Activated T-helper 1 cell treated with anti-CD3 and anti-CD28 coated beads, Interleukin-12 subunit alpha, Interleukin-12 subunit beta, Interleukin-2, Interleukin-4 antibody, amounts not matched to agents 30 ng/mL and 10 ng/mL and 1 ng/mL, durations not matched to agents 14 hours and 24 hours and 36 hours (primary cell): ENCODE measurements around the gene C2orf72. TPM values are rescaled to one million over a fixed set of nuclear protein-coding genes. Genes with fewer than 3 reads are reported as not detected.

ENCODE experiments used
- DNase-seq: peaks from one replicate; pipeline ENCODE4 v3.0.0; 2021; ENCODE audit warnings: low spot score
- H3K27ac Mint-ChIP-seq: one replicate; pipeline ENCODE4 v1.8.0; 2021; ENCODE audit warnings: mild to moderate bottlenecking, mixed read lengths
- H3K27me3 Mint-ChIP-seq: one replicate; pipeline ENCODE4 v1.8.0; 2022; ENCODE audit warnings: mild to moderate bottlenecking, moderate library complexity, mixed read lengths; ENCODE audit not compliant: insufficient read depth
- H3K36me3 Mint-ChIP-seq: one replicate; pipeline ENCODE4 v1.8.0; 2021; ENCODE audit warnings: low read depth, mixed read lengths
- H3K4me1 Mint-ChIP-seq: one replicate; pipeline ENCODE4 v1.8.0; 2021; ENCODE audit warnings: low read depth, mixed read lengths
- H3K4me3 Mint-ChIP-seq: one replicate; pipeline ENCODE4 v1.8.0; 2021; ENCODE audit warnings: mild to moderate bottlenecking, moderate library complexity, mixed read lengths
- H3K9me3 Mint-ChIP-seq: one replicate; pipeline ENCODE4 v1.8.0; 2021; ENCODE audit warnings: mixed read lengths
- intact Hi-C: fragments of 100-400 bp; cut with micrococcal nuclease; formaldehyde crosslinking; loops from one replicate; pipeline ENCODE4 v1.15.1; 2024
- total RNA-seq: library from RNA; stranded (reverse); gene quantifications from 2 replicates; pipeline ENCODE4 v1.2.3, GENCODE V29; 2022

The C2orf72 gene
- total RNA-seq, 1 donor from 2014 or later = not detected

GRCh38 chr2:231039294-231039664 is 2.0 kb downstream of the C2orf72 start:
- no peaks in the 10 kb centered on the region for H3K4me1 Mint-ChIP-seq
- peaks cover 2% of the 10 kb centered on the region for H3K36me3 Mint-ChIP-seq
- no peak overlapping the region for H3K4me3 Mint-ChIP-seq
- H3K9me3 Mint-ChIP-seq = no peaks in the 10 kb centered on the region
- H3K27ac Mint-ChIP-seq = no peak overlapping the region
- peaks cover 65% of the 10 kb centered on the region for H3K27me3 Mint-ChIP-seq
- DNase-seq = no peak
- intact Hi-C loops = no loop called here

GRCh38 chr2:231039821-231040364 is 2.6 kb downstream of the C2orf72 start:
- no peaks in the 10 kb centered on the region for H3K4me1 Mint-ChIP-seq
- peaks cover 59% of the 10 kb centered on the region for H3K27me3 Mint-ChIP-seq
- DNase-seq = no peak
- no peak overlapping the region for H3K27ac Mint-ChIP-seq
- no peak overlapping the region for H3K4me3 Mint-ChIP-seq
- intact Hi-C loops = no loop called here
- no peaks in the 10 kb centered on the region for H3K9me3 Mint-ChIP-seq
- H3K36me3 Mint-ChIP-seq = peaks cover 2% of the 10 kb centered on the region

DNA sequence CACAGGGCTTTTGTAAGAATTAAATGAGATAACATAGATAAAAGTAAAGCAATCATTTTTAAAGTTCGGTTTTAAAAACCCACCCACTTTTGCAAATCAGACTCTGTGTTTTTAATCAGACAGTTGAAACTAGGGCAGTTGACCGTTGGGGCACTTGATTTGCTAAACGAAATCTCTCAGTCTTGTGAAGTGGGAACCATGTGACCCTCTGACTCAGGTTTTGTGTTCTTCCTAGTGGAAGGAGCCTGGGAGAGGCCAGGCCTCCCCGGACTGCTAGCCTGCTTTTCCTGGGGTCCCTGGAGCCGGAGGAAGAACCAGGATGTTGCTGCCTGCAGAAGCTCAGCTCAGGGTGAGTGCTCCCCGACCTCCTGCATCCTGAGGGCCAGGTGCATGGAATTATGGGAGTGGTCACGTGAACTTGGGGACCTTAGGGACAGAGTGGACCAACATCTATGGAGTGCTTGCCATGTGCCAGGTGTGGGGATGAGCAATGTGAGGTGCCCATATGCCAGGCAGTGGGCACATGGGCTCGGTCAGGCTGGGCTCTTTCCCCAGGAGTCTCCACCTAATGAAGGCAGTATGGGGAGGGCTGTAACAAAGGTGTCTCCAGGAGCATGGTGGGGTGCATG is 3.9 kb downstream of the C2orf72 start:
- Mint-ChIP-seq H3K27me3 (peaks cover 48% of the 10 kb centered on the region), H3K4me1 (no peaks in the 10 kb centered on the region), H3K36me3 (peaks cover 2% of the 10 kb centered on the region), H3K27ac (no peak overlapping the region), H3K9me3 (no peaks in the 10 kb centered on the region), H3K4me3 (no peak overlapping the region)
- no peak for DNase-seq
- intact Hi-C loops = no loop called here

DNA sequence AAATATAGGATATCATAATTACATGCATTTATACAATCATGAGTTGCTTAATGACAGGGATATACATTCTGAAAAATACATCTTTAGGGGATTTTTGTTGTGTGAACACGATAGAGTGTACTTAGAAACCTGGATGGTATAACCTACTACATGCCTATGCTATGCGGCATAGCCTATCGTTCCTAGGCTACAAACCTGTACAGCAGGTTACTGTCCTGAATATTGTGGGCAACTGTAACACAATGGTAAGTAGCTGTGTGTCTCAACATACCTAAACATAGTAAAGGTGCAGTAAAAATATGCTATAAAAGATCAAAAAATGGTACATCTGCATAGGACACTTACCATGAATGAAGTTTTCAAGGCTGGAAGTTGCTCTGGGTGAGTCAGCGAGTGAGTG is 6.5 kb downstream of the C2orf72 start:
- intact Hi-C loops = no loop called here
- H3K27ac Mint-ChIP-seq = no peak overlapping the region
- peaks cover 31% of the 10 kb centered on the region for H3K27me3 Mint-ChIP-seq
- no peaks in the 10 kb centered on the region for H3K4me1 Mint-ChIP-seq
- no peak overlapping the region for H3K4me3 Mint-ChIP-seq
- H3K9me3 Mint-ChIP-seq = no peaks in the 10 kb centered on the region
- DNase-seq = no peak
- H3K36me3 Mint-ChIP-seq = peaks cover 2% of the 10 kb centered on the region

GRCh38 chr2:231046916-231047273 is 9.6 kb downstream of the C2orf72 start:
- Mint-ChIP-seq H3K4me1 (no peaks in the 10 kb centered on the region), H3K9me3 (no peaks in the 10 kb centered on the region), H3K36me3 (no peaks in the 10 kb centered on the region), H3K27me3 (peaks cover 23% of the 10 kb centered on the region), H3K27ac (no peak overlapping the region), H3K4me3 (no peak overlapping the region)
- intact Hi-C loops = no loop called here
- DNase-seq = no peak

- H3K36me3 Mint-ChIP-seq = no peaks in the 10 kb centered on the region
- DNase-seq = no peak
- peaks cover 4% of the 10 kb centered on the region for H3K4me1 Mint-ChIP-seq
- H3K9me3 Mint-ChIP-seq = no peaks in the 10 kb centered on the region
- intact Hi-C loops = no loop called here
- H3K27me3 Mint-ChIP-seq = peaks cover 22% of the 10 kb centered on the region
- no peak overlapping the region for H3K27ac Mint-ChIP-seq
- H3K4me3 Mint-ChIP-seq = no peak overlapping the region
Measured at GRCh38 chr2:231047274-231047922, 10.1 kb downstream of the C2orf72 start.

DNA sequence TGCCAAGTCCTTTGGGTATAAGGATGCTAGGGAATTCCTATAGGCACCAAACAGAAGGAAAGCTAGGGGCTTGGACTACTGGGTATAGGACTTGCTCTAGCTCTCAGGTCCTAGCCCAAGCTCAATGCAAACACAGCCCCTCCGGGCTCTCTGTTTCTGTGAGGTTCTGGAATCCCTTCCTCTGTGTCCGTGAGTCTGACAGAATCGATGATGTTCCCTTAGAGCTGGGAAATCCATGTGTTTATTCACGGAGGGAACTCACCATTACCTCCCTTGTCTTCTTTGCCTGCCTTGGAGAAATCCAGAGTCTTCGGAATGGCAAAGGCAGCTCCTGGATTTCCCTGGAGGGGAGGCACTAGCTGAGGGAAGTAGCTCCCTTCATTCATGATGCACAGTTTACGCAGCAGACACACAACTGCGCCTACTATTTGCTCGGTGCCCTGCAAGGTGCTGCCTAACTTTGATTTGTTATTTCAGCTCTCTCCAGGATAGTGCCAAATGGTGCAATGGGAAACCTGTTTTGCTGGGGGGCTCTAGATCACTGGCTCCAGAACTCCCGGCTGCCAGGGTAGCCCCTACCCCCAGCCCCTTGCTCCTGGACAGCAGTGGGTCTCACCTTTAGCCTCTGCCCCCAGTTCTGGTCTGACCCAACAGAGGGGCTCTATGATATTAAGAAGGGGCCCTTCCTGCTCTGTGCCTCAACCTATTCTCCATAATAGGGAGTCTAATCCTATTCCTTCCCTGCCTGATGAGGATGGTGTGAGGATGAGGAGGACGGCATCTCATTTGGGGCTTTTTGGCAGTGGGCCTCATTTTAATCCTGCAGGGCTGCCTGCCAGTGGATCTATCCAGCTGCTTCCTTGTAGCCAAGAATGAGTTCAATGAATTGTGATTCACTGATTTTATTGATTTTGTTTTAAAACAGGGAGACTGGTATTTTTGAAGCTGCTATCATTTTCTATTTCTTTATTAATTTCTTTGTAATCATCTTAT is 10.9 kb downstream of the C2orf72 start:
- Mint-ChIP-seq H3K9me3 (no peaks in the 10 kb centered on the region), H3K4me1 (peaks cover 12% of the 10 kb centered on the region), H3K4me3 (no peak overlapping the region), H3K36me3 (no peaks in the 10 kb centered on the region), H3K27ac (no peak overlapping the region), H3K27me3 (peaks cover 18% of the 10 kb centered on the region)
- no peak for DNase-seq
- intact Hi-C loops = no loop called here

GRCh38 chr2:231049286-231050017 is 12.1 kb downstream of the C2orf72 start:
- intact Hi-C loops = loop anchor here (5.0 kb wide), 1 partner anchor 62 kb away; no protein-coding TSS in a partner anchor
- DNase-seq = no peak
- Mint-ChIP-seq H3K9me3 (no peaks in the 10 kb centered on the region), H3K4me1 (peaks cover 23% of the 10 kb centered on the region), H3K4me3 (no peak overlapping the region), H3K27ac (no peak overlapping the region), H3K36me3 (no peaks in the 10 kb centered on the region), H3K27me3 (peaks cover 15% of the 10 kb centered on the region)

DNA sequence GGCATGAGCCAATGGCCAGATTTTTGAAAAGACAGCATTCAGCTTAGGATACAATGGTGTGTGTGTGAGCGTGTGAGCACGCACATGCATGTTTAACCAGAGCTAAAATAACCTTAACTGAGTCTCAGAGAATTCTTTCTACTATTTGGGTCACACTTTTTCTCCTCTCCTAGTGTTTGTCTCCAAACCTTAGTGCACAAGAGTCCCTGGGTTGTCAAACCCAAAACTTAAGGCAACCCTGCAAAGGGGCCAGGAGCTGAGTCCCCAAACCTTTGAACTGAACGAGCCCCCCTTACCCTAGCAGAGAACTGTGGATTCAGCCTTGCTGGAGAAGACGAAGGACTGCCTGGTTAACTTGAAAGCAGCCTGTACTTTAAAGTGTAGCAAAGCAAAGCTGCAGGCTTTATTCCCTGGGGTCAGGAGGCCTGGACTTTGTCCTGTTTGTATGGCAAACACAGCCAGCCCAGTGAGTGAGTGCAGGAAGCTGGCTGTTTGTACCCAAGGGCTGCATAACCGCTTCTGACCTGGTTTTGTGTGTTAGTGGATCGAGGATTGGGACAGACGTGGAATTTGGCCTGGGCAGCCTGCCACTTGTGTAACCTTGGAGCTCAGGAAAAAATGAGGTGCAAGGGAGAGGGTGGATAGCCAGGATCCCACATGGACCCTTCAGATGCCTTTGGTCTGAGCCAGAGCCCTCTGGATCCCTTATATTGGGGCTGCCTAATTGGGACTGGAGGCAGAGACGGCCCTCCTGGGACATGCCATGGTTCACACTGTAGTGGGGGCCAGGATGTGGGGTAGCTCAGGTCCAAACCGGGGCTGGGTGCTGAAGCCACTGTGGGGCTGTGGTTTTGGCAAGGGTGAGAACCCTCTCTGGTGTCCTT is 12.9 kb downstream of the C2orf72 start:
- Mint-ChIP-seq H3K4me3 (no peak overlapping the region), H3K27ac (no peak overlapping the region), H3K9me3 (no peaks in the 10 kb centered on the region)

DNA sequence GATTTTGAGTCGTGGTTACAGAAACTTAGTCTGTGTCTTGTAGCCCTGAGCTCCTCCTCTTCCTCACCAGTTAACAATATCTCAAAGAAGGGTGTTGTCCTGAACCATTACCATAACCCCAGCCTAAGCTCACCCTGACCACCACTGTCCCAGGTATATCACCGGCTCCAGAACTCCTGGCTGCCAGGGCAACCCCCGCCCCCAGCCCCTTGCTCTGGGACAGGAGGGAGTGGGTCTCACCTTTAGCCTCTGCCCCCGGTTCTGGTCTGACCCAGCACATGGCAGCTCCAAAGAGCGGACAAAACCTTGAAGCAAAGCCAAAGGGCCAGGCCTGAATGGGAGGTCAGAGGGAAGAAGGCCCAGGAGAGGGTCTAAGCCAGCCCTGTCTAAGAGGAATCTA is 13.8 kb downstream of the C2orf72 start:
- no peaks in the 10 kb centered on the region for H3K9me3 Mint-ChIP-seq
- no peaks in the 10 kb centered on the region for H3K36me3 Mint-ChIP-seq
- no peak overlapping the region for H3K27ac Mint-ChIP-seq
- no peak for DNase-seq
- intact Hi-C loops = loop anchor here (5.0 kb wide), 1 partner anchor 64 kb away; no protein-coding TSS in a partner anchor
- H3K4me1 Mint-ChIP-seq = peaks cover 23% of the 10 kb centered on the region
- no peak overlapping the region for H3K4me3 Mint-ChIP-seq
- H3K27me3 Mint-ChIP-seq = peaks cover 15% of the 10 kb centered on the region

More for the DNA sequence above, 12.9 kb downstream of the C2orf72 start:
- DNase-seq = no peak
- intact Hi-C loops = loop anchor here (5.0 kb wide), 1 partner anchor 63 kb away; no protein-coding TSS in a partner anchor
- no peaks in the 10 kb centered on the region for H3K36me3 Mint-ChIP-seq
- H3K4me1 Mint-ChIP-seq = peaks cover 23% of the 10 kb centered on the region
- peaks cover 15% of the 10 kb centered on the region for H3K27me3 Mint-ChIP-seq

DNA sequence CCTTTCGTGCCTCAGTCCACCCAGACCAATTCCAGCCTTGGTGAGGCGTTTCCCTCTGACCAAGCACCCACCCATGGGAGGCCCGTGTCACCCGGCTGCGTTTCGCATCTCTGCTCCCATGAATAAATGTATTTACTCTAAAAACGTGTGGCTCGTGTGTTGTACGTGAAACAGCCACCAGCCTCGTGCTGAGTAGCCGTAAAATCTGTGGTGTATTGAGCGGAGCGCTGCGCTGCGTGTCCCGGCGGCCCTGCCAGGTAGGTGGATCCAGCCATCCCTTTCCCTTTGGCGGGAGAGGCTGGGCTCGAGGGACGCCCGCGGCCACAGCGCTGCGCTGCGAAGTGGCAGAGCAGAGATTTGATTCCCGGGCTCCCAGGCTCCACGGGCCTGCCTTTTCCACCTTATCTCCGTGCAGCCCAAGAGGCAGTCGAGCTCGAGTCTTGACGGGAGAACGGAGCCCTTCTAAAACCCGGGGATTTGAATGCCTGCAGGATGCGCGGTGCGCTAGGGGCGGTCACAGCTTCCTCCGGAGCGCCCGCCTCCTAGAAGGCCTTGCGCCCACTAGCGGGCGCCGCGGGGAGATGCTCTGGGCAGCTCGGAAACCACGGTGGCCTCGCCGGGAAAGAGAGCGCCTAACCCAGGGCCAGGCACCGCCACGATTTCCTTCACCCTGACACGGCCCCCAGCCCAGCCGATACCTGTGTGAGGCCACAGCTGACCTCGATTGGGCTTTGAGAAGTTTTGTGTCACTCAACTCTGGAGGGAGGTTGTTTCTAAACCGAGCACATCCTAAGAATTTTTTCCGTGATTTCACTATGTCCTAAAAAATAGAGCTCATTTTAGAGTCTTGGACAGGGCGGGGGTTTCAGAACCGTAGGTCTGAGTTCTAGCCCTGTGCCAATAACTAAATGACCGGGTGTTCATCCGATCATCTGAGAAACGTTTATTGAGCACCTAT is 15.4 kb downstream of the C2orf72 start:
- Mint-ChIP-seq H3K36me3 (peaks cover 1% of the 10 kb centered on the region), H3K27ac (no peak overlapping the region), H3K27me3 (peaks cover 15% of the 10 kb centered on the region), H3K4me3 (peak overlapping the region; percentile 90), H3K4me1 (peaks cover 26% of the 10 kb centered on the region), H3K9me3 (no peaks in the 10 kb centered on the region)
- DNase-seq = peak; percentile 81
- intact Hi-C loops = loop anchor here (1.0 to 5.0 kb wide), 2 partner anchors 65 to 147 kb away; no protein-coding TSS in a partner anchor
